Astrocyte (in vitro differentiated cells and primary cell): Measurements from ENCODE around the gene IKZF2. TPM values are rescaled to one million over a fixed set of nuclear protein-coding genes. Genes with fewer than 3 reads are reported as not detected.

Source experiments
- DNase-seq: peaks from one replicate; pipeline ENCODE4 v3.0.0-alpha.2; 2010; ENCODE audit warnings: low read depth
- FAIRE-seq: peaks from 2 replicates; lab custom pipeline; 2011; peaks lifted over from hg19 to GRCh38; lab: Jason Lieb, UNC
- H2AFZ ChIP-seq: 2 replicates; pipeline ENCODE4 v1.6.0; 2012; ENCODE audit warnings: low read depth, low read length, inconsistent platforms
- H3K27ac ChIP-seq: 2 replicates; pipeline ENCODE4 v1.5.1; 2011; ENCODE audit warnings: low read depth, low read length, inconsistent platforms
- H3K27me3 ChIP-seq: 2 replicates; pipeline ENCODE4 v1.6.0; 2011; ENCODE audit warnings: low read length, inconsistent platforms; ENCODE audit not compliant: insufficient read depth
- H3K36me3 ChIP-seq: 2 replicates; pipeline ENCODE4 v1.5.1; 2011; ENCODE audit warnings: low read length, inconsistent platforms; ENCODE audit not compliant: insufficient read depth
- H3K4me1 ChIP-seq: 2 replicates; pipeline ENCODE4 v1.5.1; 2011; ENCODE audit warnings: low read length, inconsistent platforms; ENCODE audit not compliant: insufficient read depth
- H3K4me2 ChIP-seq: 2 replicates; pipeline ENCODE4 v1.6.0; 2012; ENCODE audit warnings: low read length, inconsistent platforms
- H3K4me3 ChIP-seq: 2 replicates; pipeline ENCODE4 v1.5.1; 2011; ENCODE audit warnings: low read depth, mild to moderate bottlenecking, low read length, inconsistent platforms; ENCODE audit not compliant: insufficient read depth
- H3K79me2 ChIP-seq: 2 replicates; pipeline ENCODE4 v1.6.0; 2012; ENCODE audit warnings: mild to moderate bottlenecking, low read length, inconsistent platforms; ENCODE audit not compliant: insufficient read depth
- H3K9ac ChIP-seq: 2 replicates; pipeline ENCODE4 v1.6.0; 2012; ENCODE audit warnings: mild to moderate bottlenecking, low read length, inconsistent platforms
- H3K9me3 ChIP-seq: 2 replicates; pipeline ENCODE4 v1.5.1; 2012; ENCODE audit warnings: low read depth, mild to moderate bottlenecking, low read length, inconsistent platforms; ENCODE audit not compliant: insufficient read depth
- H4K20me1 ChIP-seq: 2 replicates; pipeline ENCODE4 v1.6.0; 2012; ENCODE audit warnings: low read length, inconsistent platforms; ENCODE audit not compliant: insufficient read depth
- H3K27ac Mint-ChIP-seq: one replicate; pipeline ENCODE4 v1.8.0; 2021; ENCODE audit warnings: mild to moderate bottlenecking, mixed read lengths; ENCODE audit not compliant: unreplicated experiment
- H3K27me3 Mint-ChIP-seq: one replicate; pipeline ENCODE4 v1.8.0; 2021; ENCODE audit warnings: low read depth, mixed read lengths; ENCODE audit not compliant: unreplicated experiment
- H3K36me3 Mint-ChIP-seq: one replicate; pipeline ENCODE4 v1.8.0; 2021; ENCODE audit warnings: low read depth, mixed read lengths; ENCODE audit not compliant: unreplicated experiment
- H3K4me1 Mint-ChIP-seq: one replicate; pipeline ENCODE4 v1.8.0; 2021; ENCODE audit warnings: low read depth, mixed read lengths; ENCODE audit not compliant: unreplicated experiment
- H3K4me3 Mint-ChIP-seq: one replicate; pipeline ENCODE4 v1.8.0; 2021; ENCODE audit warnings: mild to moderate bottlenecking, moderate library complexity, mixed read lengths; ENCODE audit not compliant: unreplicated experiment
- H3K9me3 Mint-ChIP-seq: one replicate; pipeline ENCODE4 v1.8.0; 2021; ENCODE audit warnings: mild to moderate bottlenecking, mixed read lengths; ENCODE audit not compliant: unreplicated experiment
- EZH2 ChIP-seq: IDR thresholded peaks from 2 replicates; pipeline ENCODE4 v1.6.1; 2012; ENCODE audit warnings: mild to moderate bottlenecking, low read length, inconsistent platforms; ENCODE audit not compliant: insufficient read depth
- total RNA-seq: library from RNA; stranded (reverse); gene quantifications from 2 replicates; pipeline ENCODE4 v1.2.1, GENCODE V29; 2021
- TF ChIP-seq, protein P1 (sequence below): IDR thresholded peaks from 2 replicates; pipeline ENCODE4 v1.5.1; 2011; ENCODE audit warnings: low read depth, mild to moderate bottlenecking, inconsistent platforms, low read length, moderate library complexity; ENCODE audit not compliant: insufficient read depth

Gene IKZF2
- total RNA-seq, 1 donor from 2014 or later = 15.5 TPM

DNA sequence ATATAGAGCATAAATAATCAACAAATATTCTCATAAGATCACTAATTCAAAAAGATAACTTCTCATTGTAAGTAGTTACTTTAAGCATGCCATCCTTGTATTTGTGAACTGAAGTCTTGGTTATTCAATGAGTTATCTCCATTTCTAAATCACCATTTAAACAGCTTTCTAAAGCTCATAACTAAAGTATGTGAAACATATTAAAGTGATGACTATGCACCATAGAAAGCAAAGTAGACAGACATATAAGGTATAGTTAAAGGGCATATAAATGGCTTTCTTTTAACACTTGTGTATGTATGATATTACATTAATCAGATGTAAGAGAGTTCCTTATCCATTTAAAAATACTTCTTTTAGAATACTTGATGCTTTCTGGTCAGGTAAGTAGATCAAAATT lies 83.5 kb downstream of the IKZF2 start:
- H3K27me3 Mint-ChIP-seq = no peaks in the 10 kb centered on the region
- Histone ChIP-seq H3K79me2 (no peaks in the 10 kb centered on the region), H3K4me2 (no peak overlapping the region), H3K27me3 (no peaks in the 10 kb centered on the region), H3K27ac (no peak overlapping the region), H3K9me3 (no peaks in the 10 kb centered on the region), H3K36me3 (no peaks in the 10 kb centered on the region), H3K9ac (no peak overlapping the region), H4K20me1 (no peaks in the 10 kb centered on the region), H2AFZ (no peak overlapping the region), H3K4me1 (no peaks in the 10 kb centered on the region), H3K4me3 (no peak overlapping the region)
- no peak overlapping the region for H3K4me3 Mint-ChIP-seq
- TF ChIP-seq EZH2 = no peak
- TF ChIP-seq, protein P1, sequence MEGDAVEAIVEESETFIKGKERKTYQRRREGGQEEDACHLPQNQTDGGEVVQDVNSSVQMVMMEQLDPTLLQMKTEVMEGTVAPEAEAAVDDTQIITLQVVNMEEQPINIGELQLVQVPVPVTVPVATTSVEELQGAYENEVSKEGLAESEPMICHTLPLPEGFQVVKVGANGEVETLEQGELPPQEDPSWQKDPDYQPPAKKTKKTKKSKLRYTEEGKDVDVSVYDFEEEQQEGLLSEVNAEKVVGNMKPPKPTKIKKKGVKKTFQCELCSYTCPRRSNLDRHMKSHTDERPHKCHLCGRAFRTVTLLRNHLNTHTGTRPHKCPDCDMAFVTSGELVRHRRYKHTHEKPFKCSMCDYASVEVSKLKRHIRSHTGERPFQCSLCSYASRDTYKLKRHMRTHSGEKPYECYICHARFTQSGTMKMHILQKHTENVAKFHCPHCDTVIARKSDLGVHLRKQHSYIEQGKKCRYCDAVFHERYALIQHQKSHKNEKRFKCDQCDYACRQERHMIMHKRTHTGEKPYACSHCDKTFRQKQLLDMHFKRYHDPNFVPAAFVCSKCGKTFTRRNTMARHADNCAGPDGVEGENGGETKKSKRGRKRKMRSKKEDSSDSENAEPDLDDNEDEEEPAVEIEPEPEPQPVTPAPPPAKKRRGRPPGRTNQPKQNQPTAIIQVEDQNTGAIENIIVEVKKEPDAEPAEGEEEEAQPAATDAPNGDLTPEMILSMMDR = no peak
- peaks cover 29% of the 10 kb centered on the region for H3K4me1 Mint-ChIP-seq
- DNase-seq (peak; percentile 13), FAIRE-seq (no peak)
- peak overlapping the region; percentile 2 for H3K27ac Mint-ChIP-seq
- no peaks in the 10 kb centered on the region for H3K36me3 Mint-ChIP-seq
- H3K9me3 Mint-ChIP-seq = no peaks in the 10 kb centered on the region

DNA sequence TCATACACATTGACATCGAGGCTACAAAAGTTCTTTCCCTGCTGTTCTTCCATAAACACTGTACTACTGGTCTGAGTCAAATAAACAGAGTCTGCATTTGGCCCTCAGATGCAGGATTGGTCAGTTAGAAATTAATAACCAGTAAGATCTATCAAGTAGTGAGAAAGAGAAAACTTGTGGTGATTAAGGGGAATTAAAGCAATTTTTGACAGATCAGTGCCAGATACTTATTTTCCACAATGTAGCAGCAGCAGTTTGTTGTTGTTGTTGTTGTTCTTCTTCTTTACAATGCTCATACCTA lies 85.0 kb downstream of the IKZF2 start:
- Histone ChIP-seq H3K4me2 (peak overlapping the region; percentile 33), H2AFZ (peak overlapping the region; percentile 3), H3K4me1 (no peaks in the 10 kb centered on the region), H3K27ac (no peak overlapping the region), H3K79me2 (no peaks in the 10 kb centered on the region), H3K36me3 (no peaks in the 10 kb centered on the region), H3K27me3 (no peaks in the 10 kb centered on the region), H4K20me1 (no peaks in the 10 kb centered on the region), H3K9me3 (no peaks in the 10 kb centered on the region), H3K9ac (no peak overlapping the region), H3K4me3 (no peak overlapping the region)
- TF ChIP-seq, protein P1 = no peak
- TF ChIP-seq EZH2 = no peak
- Mint-ChIP-seq H3K27me3 (no peaks in the 10 kb centered on the region), H3K27ac (no peak overlapping the region), H3K4me1 (peaks cover 29% of the 10 kb centered on the region), H3K9me3 (no peaks in the 10 kb centered on the region), H3K36me3 (no peaks in the 10 kb centered on the region), H3K4me3 (no peak overlapping the region)
- DNase-seq = no peak
- no peak for FAIRE-seq

DNA sequence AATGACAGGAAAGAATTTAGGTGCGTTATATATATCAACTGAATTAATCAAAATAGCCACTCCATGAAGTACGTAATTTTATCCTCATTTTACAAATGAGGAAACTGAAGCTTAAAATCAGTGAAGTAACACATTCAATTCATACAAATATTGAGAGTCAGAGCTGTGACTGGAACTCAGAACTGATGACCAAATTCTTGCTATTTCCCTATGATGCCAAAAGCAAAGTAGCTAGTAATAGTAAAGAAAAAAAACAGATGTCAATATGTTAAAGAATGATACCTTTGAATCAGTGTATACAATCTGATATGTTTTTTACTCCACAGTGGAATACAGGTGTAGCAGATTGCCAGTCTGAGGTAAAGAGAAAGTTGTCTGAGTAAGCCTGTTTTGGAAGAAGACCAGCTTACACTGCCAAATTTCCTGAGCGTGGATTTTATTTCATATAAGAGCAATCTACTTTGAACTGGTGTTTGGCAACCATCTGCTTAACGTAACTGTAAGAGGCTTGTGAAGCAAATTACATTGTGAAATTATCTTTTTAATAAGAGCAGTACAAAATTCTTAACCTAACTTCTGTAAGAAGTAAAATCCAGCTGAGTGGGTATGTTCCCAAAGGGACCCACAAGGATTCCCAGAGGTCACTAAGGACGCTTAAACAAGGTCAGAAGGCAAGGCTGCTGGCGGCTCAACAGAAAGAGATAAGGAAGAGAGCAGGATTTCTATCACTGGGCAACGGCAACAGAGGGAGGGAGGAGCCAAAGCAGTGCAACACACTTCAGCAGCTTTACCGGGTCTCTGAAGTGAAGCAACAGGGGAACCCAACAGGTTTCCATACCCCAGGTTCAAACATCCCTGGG lies 85.6 kb downstream of the IKZF2 start:
- H3K4me3 Mint-ChIP-seq = no peak overlapping the region

More for the DNA sequence above, 85.6 kb downstream of the IKZF2 start:
- Histone ChIP-seq H3K4me2 (peak overlapping the region; percentile 33), H3K9me3 (no peaks in the 10 kb centered on the region), H3K27ac (no peak overlapping the region), H3K4me1 (no peaks in the 10 kb centered on the region), H3K4me3 (no peak overlapping the region), H2AFZ (peak overlapping the region; percentile 3), H3K9ac (no peak overlapping the region), H4K20me1 (no peaks in the 10 kb centered on the region), H3K36me3 (no peaks in the 10 kb centered on the region), H3K27me3 (no peaks in the 10 kb centered on the region), H3K79me2 (no peaks in the 10 kb centered on the region)
- DNase-seq = peak; percentile 29
- Mint-ChIP-seq H3K36me3 (no peaks in the 10 kb centered on the region), H3K4me1 (peaks cover 29% of the 10 kb centered on the region), H3K9me3 (no peaks in the 10 kb centered on the region), H3K27me3 (no peaks in the 10 kb centered on the region), H3K27ac (no peak overlapping the region)
- TF ChIP-seq, protein P1 = no peak
- no peak for TF ChIP-seq EZH2
- no peak for FAIRE-seq
